HL-60/S4 (cell line): ENCODE measurements around the gene USP10.

ENCODE experiments used
- in situ Hi-C: fragments of 300-500 bp; cut with MboI; formaldehyde crosslinking; loops from 2 replicates; pipeline ENCODE4 v1.14.3; 2022; ENCODE audit warnings: low sequenced_read_pairs

Gene USP10

GRCh38 chr16:84820305-84820684 lies 120.5 kb downstream of the USP10 start:
- in situ Hi-C loops: no loop called here

GRCh38 chr16:84820771-84821170 lies 121.0 kb downstream of the USP10 start:
- in situ Hi-C loops: no loop called here

- in situ Hi-C loops: no loop called here
These were observed 121.4 kb downstream of the USP10 start for GRCh38 chr16:84821179-84821578.

- in situ Hi-C loops: no loop called here
These were observed 122.2 kb downstream of the USP10 start for GRCh38 chr16:84821728-84822689.

- in situ Hi-C loops: no loop called here
These were observed 123.2 kb downstream of the USP10 start for GRCh38 chr16:84822990-84823389.

- in situ Hi-C loops: no loop called here
These were observed 123.7 kb downstream of the USP10 start for GRCh38 chr16:84823484-84823883.

- in situ Hi-C loops: no loop called here
These were observed 124.1 kb downstream of the USP10 start for GRCh38 chr16:84823926-84824325.

GRCh38 chr16:84825896-84826557 lies 126.2 kb downstream of the USP10 start:
- in situ Hi-C loops: no loop called here

GRCh38 chr16:84826558-84826941 lies 126.8 kb downstream of the USP10 start:
- in situ Hi-C loops: no loop called here

- in situ Hi-C loops: no loop called here
These were observed 127.4 kb downstream of the USP10 start for GRCh38 chr16:84827131-84827574.

GRCh38 chr16:84827897-84828296 lies 128.1 kb downstream of the USP10 start:
- in situ Hi-C loops: no loop called here

- in situ Hi-C loops: no loop called here
These were observed 128.5 kb downstream of the USP10 start for GRCh38 chr16:84828322-84828721.
